Non-pigmented ciliary epithelial cell (primary cell): ENCODE results near the gene C2orf68.
"Not testable (repeated sequence)": the region's sequence is repeated elsewhere in the genome, so short reads cannot be mapped to it uniquely, and the experiment has no call there.

Experiments used
- DNase-seq: peaks from one replicate; pipeline ENCODE4 v3.0.0-alpha.2; 2010; ENCODE audit warnings: low read depth

Gene C2orf68, protein sequence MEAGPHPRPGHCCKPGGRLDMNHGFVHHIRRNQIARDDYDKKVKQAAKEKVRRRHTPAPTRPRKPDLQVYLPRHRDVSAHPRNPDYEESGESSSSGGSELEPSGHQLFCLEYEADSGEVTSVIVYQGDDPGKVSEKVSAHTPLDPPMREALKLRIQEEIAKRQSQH

DNA sequence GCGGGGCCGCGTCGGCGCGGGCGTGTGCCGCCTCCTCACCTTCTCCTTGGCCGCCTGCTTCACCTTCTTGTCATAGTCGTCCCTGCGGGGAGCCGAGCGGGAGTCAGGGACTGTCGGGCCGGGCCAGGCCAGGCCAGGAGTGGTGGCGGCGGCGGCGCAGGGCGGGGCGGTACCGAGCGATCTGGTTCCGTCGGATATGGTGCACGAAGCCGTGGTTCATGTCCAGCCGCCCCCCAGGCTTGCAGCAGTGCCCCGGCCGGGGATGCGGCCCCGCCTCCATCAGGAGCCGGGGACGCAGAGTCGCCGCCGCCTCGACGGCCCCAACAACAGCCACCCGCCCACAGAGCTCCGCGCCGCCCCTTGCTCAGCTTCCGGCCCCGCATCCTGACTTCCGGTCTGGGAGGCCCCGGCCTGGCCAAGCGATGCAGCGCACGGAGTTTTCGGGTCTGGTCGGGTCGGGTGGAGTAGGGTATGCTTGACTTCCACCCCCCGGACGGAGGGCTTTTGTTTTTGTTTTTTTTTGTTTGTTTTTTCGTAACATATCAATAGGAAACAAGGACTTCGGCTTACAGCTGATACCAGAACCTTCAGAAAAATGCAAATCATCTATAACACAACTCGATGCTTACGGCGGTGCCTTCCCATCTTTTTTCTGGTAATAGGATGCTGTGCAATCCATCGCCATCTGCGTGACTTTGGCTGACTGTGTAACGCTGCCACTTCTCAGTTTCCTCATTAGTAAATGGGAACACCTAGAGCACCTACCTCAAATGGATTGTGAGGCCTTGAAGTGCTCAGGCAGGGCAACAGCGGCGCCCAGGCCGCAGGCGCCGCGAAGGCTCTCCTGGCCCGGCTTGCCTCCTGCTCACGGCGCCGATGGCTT, at the start of gene C2orf68:
Gene C2orf68 (minus strand): TSS at position 362 of the 883 bp plus-strand sequence. CDS start 82 bp downstream, at position 280.
- DNase-seq = no peak

- DNase-seq = no peak
These were observed 49.4 kb upstream of the C2orf68 start for GRCh38 chr2:85661139-85661858.

DNA sequence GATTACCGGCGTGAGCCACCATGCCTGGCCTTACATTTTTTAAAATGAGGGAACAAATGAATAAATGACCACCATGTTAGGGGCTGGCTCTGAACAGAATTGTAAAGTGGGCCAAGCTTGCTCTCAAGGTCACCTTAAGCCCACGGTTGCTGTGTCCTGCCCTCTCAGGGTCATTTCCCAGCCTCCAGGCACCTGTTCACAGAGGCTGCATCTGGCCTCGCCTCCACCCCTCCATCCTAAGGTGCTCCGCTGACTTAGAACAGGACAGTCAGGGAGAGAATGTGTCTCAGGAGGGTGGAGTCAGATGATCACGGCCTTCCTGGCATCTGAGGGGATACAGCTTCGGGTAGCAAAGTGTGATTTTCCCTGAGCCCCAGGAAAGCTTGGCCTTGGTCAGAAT, 48.9 kb upstream of the C2orf68 start:
- DNase-seq = no peak

DNA sequence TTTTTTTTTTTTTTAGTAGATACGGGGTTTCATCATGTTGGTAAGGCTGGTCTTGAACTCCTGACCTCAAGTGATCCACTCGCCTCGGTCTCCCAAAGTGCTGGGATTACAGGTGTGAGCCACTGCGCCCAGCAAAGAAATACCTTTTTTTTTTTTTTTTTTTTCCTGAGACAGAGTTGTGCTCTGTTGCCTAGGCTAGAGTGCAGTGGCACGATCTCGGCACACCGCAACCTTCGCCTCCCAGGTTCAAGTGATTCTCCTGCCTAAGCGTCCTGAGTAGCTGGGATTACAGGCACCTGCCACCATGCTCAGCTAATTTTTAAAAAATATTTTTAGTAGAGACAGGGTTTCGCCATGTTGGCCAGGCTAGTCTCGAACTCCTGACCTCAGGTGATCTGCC, 48.4 kb upstream of the C2orf68 start:
- DNase-seq = not testable (repeated sequence)

DNA sequence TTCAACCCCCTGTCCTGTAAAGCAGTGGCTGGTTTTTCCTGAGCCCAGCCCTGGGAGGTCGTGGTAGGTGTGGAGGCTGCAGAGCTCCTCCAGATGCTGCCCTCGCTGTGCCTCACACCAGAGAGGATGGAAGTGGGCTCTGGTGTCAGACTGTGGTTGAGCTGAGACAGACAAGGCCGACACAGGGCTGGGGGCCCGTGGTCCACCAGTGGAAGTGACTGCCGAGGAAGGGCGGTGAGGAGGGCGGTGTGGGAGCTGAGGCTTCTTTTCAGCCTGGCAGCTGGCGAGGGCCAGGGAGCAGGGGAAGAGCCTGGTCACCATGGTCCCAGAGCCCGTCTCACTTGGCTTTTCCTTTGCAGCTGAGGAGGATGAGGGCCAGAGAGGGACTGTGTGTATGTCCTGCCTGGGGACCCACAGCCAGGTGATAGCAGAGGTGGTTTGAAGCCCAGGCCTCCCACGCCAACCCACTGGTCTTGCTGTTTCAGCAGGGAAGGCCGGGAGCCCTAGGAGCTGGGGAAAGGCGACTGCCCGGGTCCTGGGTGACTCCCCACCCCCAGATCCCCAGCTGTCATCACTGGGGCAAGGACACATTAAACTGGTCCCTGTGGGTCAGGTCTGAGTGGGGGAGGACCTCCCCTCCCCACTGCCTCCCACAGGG, 47.6 kb upstream of the C2orf68 start:
- no peak for DNase-seq

- not testable (repeated sequence) for DNase-seq
These were observed 45.5 kb upstream of the C2orf68 start for GRCh38 chr2:85657399-85657798.

GRCh38 chr2:85656468-85656867, 44.6 kb upstream of the C2orf68 start:
- DNase-seq = no peak

DNA sequence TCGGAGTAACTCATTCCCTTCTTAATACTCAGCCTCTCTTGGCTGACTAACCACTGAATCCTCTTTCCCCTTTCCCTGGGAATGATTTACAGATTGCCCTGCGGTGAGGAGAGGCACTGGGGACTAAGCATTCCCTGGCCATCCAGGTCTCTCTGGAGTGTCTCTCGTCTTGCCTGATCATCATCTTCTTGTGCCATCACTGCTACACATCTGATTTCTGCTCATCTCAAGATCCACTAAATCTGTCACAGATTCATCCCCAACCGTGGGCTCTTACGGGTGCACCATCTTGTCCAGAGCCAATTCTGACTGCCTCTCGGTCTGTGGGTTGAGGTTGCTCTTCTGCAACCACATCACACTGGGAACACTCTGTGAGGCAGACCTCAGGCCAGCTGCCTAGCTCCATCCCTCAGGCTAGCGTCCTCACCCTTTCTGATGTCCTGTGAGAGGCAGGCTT, 44.1 kb upstream of the C2orf68 start:
- no peak for DNase-seq

DNA sequence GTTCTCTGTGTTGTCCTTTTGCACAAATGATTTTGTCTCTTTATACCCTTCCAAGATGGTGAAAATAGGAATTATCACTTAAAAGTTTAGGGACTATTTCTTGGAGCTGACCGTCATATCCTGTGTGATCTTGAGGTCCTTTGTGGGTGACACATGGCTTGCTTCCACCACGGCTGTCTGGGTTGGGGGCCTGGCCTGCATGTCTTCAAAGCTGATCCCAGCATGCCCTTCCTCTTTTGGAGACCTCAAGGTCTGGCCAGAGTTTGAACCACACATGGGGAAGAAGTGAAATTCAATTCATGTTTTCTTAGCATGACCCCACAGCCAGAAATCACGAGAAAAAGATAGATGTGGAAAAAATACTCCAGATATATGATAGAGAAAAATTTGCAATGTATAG, 42.1 kb upstream of the C2orf68 start:
- DNase-seq = no peak

DNA sequence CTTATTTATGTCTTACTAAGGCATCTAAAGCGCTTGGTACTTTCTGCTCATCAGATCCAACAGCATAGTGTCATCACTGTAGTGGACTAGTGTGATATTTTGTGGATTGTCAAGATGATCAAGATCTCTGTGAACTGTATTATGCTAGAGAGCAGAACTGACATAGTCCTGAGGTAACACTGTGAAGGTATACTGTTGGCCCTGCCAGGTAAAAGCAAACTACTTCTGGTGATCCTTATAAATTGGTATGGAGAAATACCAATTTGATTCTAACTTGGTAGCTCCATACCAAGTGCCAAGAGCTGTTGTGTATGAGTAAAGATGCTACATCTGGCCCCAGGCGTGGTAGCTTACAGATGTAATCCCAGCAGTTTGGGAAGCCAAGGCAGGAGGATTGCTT, 40.2 kb upstream of the C2orf68 start:
- no peak for DNase-seq

DNA sequence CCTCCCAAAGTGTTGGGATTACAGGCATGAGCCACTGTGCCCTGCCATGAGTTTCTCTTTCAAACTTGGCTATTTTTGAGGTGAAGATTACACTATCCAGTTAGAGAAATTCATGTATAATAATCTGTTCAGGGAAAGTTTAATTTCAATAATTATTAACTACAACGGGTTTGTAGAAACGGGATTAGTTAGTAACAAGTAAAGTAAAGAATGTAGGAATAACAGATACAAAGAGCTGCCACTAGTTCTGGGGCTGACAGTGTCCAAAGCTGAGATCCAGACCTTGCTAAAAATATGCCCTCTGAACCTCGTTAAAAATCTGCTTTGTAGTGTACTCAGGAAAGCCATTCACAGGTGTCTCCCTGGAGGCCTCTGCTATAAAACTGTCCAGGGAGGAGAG, 39.2 kb upstream of the C2orf68 start:
- DNase-seq = no peak

DNA sequence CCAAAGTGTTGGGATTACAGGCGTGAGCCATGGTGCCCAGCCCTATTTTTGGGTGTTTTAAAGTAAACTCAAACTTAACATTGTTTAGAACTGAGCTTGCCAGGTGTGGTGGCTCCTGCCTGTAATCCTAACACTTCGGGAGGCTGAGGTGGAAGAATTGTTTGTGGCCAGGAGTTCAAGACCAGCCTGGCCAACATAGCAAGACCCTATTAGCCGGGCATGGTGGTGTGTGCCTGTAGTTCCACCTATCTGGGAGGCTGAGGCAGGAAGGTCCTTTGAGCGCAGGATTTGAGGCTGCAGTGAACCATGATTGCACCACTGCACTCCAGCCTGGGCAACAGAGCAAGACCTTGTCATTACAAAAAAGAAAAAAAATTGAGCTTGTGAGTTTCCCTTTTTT, 38.6 kb upstream of the C2orf68 start:
- DNase-seq = no peak

GRCh38 chr2:85649201-85650190, 37.6 kb upstream of the C2orf68 start:
- DNase-seq = peak; percentile 38

- peak; percentile 27 for DNase-seq
These were observed 36.8 kb upstream of the C2orf68 start for GRCh38 chr2:85648619-85649018.

DNA sequence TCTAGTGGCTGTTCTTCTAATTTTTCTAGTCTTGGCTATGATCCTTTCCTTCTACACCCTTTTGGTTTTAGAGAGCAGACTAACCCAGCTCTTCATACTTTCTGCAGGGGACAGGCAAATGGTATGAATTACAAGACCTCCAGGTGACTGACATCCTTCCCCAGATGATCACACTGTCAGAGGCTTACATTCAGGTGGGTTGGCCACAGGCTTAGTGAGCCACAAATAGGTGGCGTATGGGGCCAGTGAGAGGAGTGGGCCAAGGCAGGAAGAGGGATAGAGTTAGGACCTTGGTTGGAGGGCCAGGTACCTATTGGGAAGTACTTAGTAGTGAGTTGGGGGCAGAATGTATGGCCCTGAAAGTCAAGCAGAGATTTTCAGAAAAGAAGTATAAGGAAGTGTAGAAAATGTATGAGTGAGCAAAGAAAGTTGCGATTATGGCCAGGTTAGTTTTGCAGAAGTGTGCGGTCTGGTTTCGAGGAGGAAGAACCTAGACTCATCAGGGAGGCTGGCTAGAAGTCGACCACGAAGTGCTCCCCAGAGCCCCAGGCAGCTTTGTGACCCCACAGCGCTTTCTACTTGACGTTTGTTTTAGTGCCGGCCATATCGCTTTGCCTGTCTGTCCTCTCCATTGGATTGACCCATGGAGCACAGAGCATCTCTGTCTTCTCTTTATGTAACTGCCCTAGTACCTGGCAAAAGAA, 36.1 kb upstream of the C2orf68 start:
- no peak for DNase-seq

DNA sequence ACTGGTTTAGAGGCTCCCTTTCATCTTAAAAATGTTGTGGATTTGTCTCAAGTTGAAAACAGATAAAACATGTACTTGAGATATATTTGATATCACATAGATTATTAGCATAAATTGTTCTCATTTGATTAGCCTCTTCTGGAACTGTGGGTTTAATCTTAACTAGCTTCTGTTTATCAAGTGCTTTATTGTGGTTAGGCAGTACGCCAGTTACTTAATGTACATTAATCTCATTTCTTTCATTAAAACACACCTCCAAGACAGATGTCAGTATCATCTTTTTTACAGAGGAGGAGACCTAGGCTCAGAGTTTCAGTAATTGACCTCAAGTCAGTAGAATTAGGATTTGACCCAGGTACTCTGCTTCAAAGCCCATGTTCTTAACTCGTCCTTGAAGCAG, 34.3 kb upstream of the C2orf68 start:
- DNase-seq = no peak

GRCh38 chr2:85644909-85645308, 33.0 kb upstream of the C2orf68 start:
- DNase-seq = no peak

DNA sequence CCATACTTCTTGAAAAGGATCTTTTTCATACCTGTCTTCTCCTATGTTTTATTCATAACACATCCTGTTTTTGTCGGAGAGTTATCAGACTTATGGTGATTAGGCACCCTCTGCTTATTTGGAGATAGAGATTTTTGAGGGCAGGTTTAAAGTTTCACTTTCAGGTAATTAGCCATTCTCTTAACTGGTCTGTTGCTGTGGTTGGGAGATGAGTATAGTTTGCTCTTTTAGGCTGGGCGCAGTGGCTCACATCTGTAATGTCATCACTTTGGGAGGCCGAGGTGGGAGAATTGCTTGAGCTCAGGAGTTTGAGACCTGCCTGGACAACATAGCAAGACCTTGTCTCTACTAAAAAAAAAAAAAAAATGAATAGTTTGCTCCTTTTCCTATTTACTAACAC, 30.9 kb upstream of the C2orf68 start:
- DNase-seq = no peak

DNA sequence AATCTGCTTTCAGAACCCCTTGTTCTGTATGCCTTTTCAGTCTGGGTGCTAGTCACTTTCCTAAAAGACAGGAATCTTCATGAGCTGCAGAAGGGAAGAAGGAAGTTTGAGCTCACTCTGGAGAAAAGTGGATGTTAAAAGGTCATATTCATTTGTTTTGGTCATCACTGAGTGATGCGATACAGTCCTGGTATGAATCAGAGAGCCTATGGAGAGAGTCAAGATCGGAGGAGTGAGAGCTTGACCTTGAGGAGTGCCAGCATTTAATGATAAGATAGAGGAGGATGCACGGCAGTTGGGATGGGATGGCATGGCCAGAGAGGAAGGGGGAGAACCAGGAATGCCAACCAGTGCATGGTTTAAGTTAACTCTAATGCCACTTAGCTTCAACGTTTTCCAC, 23.8 kb upstream of the C2orf68 start:
- DNase-seq = no peak

DNA sequence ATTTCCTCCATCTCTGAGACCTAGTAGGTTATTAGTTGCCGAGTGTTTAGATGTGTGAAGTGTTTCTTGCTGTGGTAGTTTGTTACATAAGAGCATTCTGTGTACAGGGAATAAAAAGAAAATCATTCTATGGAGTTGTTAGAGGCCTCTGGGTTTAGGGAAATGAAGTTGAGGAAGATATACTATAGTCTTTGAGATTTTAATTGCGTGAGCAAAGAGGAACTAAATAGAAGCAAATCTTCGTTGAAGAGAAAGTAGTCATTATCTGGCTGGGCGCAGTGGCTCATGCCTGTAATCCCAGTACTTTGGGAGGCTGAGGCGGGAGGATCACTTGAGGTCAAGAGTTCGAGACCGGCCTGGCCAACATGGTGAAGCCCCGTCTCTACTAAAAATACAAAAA, 23.1 kb upstream of the C2orf68 start:
- no peak for DNase-seq
